Measurements from ENCODE around the gene IDE. TPM values are rescaled to one million over a fixed set of nuclear protein-coding genes. Genes with fewer than 3 reads are reported as not detected.

IDE gene
- total RNA-seq = 42.0 to 57.5 TPM (median 44.6 TPM) in 3 replicates
- long read RNA-seq, full-length matches to known transcripts = 23 of 34 reads
- long read RNA-seq, partial matches to known transcripts = 2 of 34 reads
- long read RNA-seq, other reads (novel, unspliced or antisense) = 9 of 34 reads

DNA sequence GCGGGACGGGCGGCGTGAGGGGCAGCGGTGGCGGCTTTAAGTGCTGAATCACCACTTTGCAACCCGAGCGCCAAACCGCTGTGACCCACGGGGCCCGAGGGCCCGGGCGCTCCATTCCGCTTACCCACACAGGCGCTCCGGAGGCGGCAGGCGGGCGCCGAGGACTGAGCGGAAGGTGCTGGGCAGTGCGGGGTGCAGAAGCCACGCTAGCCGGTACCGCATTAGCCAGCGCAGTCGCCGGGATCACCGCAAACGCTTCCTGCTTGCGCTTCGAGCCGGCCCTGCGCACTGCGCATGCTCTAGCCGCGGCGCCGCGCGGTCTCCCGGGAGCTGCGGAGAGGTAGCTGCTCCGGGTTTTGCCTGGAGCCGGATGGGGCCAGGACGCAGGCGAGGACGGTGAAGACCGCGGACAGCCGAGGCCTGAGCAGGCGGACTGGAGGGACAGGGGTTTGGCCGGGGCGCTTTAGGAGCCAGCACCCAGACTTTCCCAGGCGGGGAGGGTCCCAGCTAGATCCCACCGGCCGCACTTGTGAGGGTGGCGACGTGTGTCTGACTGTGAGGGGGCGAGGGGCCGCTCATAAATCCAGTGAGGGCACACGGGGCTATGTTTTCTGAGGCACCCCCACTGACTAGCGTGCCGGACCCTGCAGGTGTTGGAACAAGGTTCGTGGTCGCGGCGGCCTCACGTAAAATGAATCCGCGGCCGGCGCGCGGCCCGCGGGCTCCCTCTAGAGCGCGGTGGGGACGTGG is at the start of gene IDE:
TSS of gene IDE (minus strand) at position 296 of the 750 bp plus-strand sequence. CDS start at position 222, 74 bp downstream.
- Mint-ChIP-seq H3K9me3 (ENCODE audit: low read depth) (no peaks in the 10 kb centered on the region), H3K4me3 (ENCODE audit: unreplicated experiment) (peak within 1 kb of the TSS; percentile 68), H3K27ac (ENCODE audit: unreplicated experiment) (peak within 1 kb of the TSS; percentile 92), H3K4me1 (ENCODE audit: low read depth) (peaks cover 38% of the 10 kb centered on the region), H3K36me3 (ENCODE audit: low read depth) (peaks cover 3% of the 10 kb centered on the region), H3K27me3 (ENCODE audit: low read depth) (no peaks in the 10 kb centered on the region)
- DNase-seq (ENCODE audit: low spot score) = peak; percentile 96
- TF ChIP-seq CTCF (IDR thresholded peaks at IDR 0.05) = peak; percentile 91

- no peak for DNase-seq (ENCODE audit: low spot score)
- peaks cover 5% of the 10 kb centered on the region for H3K36me3 Mint-ChIP-seq (ENCODE audit: low read depth)
- H3K9me3 Mint-ChIP-seq (ENCODE audit: low read depth) = peaks cover under 1% of the 10 kb centered on the region
- H3K27ac Mint-ChIP-seq (ENCODE audit: unreplicated experiment) = no peak overlapping the region
- no peak for TF ChIP-seq CTCF (IDR thresholded peaks at IDR 0.05)
- no peak overlapping the region for H3K4me3 Mint-ChIP-seq (ENCODE audit: unreplicated experiment)
- H3K4me1 Mint-ChIP-seq (ENCODE audit: low read depth) = no peaks in the 10 kb centered on the region
- H3K27me3 Mint-ChIP-seq (ENCODE audit: low read depth) = no peaks in the 10 kb centered on the region
Measured at GRCh38 chr10:92619368-92619767, 45.5 kb upstream of the IDE start.

DNA sequence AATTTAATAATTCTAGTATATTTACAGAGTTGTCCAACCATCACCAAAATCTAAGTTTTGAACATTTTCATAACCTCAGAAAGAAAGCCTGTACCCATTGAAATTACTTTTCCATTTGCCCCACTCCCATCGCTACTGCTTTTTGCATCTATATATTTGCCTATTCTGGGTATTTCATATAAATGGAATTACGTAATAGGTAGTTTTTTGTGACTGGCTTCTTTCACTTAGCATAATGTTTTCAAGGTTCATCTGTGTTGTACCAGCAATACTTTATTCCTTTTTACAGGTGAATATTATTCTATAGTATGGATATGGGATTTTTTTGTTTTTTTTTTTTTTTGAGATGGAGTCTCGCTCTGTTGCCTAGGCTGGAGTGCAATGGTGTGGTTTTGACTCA is 41.6 kb upstream of the IDE start:
- no peak overlapping the region for H3K27ac Mint-ChIP-seq (ENCODE audit: unreplicated experiment)
- no peaks in the 10 kb centered on the region for H3K27me3 Mint-ChIP-seq (ENCODE audit: low read depth)
- peaks cover 5% of the 10 kb centered on the region for H3K36me3 Mint-ChIP-seq (ENCODE audit: low read depth)
- H3K4me3 Mint-ChIP-seq (ENCODE audit: unreplicated experiment) = no peak overlapping the region
- no peaks in the 10 kb centered on the region for H3K4me1 Mint-ChIP-seq (ENCODE audit: low read depth)
- H3K9me3 Mint-ChIP-seq (ENCODE audit: low read depth) = no peaks in the 10 kb centered on the region
- no peak for TF ChIP-seq CTCF (IDR thresholded peaks at IDR 0.05)
- no peak for DNase-seq (ENCODE audit: low spot score)

DNA sequence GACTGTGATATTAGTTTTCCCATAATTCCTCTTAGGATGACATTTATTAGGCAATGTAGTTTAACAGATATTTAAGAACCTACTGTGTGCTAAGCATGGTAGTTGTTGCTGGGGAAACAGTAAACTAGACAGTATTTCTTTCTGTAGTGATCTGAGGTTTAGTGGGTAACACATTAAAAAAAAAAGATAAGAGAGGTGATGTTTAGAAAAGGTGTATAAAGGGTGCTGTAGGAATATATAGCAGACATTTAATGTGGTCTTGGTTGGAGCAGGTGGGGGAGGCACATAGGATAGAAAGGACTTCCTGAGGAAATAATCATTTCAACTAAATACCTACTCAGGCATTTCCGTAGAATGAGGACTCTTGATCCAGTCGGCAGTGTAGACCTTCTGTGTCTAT is 30.9 kb upstream of the IDE start:
- Mint-ChIP-seq H3K4me1 (ENCODE audit: low read depth) (peaks cover 9% of the 10 kb centered on the region), H3K9me3 (ENCODE audit: low read depth) (peaks cover 8% of the 10 kb centered on the region), H3K36me3 (ENCODE audit: low read depth) (peaks cover 6% of the 10 kb centered on the region), H3K27me3 (ENCODE audit: low read depth) (no peaks in the 10 kb centered on the region), H3K4me3 (ENCODE audit: unreplicated experiment) (no peak overlapping the region), H3K27ac (ENCODE audit: unreplicated experiment) (no peak overlapping the region)
- no peak for TF ChIP-seq CTCF (IDR thresholded peaks at IDR 0.05)
- DNase-seq (ENCODE audit: low spot score) = no peak

GRCh38 chr10:92598321-92598720 is 24.4 kb upstream of the IDE start:
- H3K27me3 Mint-ChIP-seq (ENCODE audit: low read depth) = no peaks in the 10 kb centered on the region
- H3K27ac Mint-ChIP-seq (ENCODE audit: unreplicated experiment) = no peak overlapping the region
- no peak for TF ChIP-seq CTCF (IDR thresholded peaks at IDR 0.05)
- peaks cover 29% of the 10 kb centered on the region for H3K4me1 Mint-ChIP-seq (ENCODE audit: low read depth)
- peaks cover 3% of the 10 kb centered on the region for H3K36me3 Mint-ChIP-seq (ENCODE audit: low read depth)
- H3K9me3 Mint-ChIP-seq (ENCODE audit: low read depth) = peaks cover 10% of the 10 kb centered on the region
- DNase-seq (ENCODE audit: low spot score) = no peak
- H3K4me3 Mint-ChIP-seq (ENCODE audit: unreplicated experiment) = no peak overlapping the region
